HG03045 (cell line): Measurements from ENCODE around the gene CT45A1.
"Not testable (repeated sequence)": the region's sequence is repeated elsewhere in the genome, so short reads cannot be mapped to it uniquely, and the experiment has no call there.

Source experiments
- ATAC-seq: cut with Tn5 transposase; IDR thresholded peaks from one replicate; pipeline ENCODE4 v1.9.1; 2021; ENCODE audit warnings: mild to moderate bottlenecking, moderate library complexity; ENCODE audit not compliant: unreplicated experiment

CT45A1 gene

DNA sequence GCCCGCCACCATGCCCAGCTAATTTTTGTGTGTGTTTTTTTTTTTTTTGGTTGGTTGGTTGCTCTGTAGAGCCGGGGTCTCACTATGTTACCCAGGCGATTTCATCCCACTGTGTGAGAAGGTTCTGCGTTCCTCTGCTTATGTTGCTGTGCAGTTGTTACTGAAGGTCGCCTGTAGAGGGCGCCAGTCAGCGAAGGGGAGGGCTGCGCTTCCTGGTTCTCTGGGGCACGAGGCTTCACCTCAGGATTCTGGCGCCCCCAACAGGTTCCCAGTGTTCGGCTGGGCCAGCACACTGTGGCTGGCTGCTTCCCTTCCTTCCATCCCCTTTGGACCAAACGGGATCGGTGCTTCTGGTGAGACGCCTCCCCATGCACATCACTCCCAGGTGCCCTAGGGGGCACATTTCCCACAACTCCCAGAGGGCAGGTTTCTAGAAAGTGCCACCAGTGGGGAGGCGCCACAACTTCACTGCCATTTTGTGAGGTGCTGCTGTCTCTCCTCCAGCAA lies at the start of gene CT45A1:
Gene CT45A1 (plus strand): TSS at position 457 of the 507 bp plus-strand sequence. CDS start 5,302 bp downstream, outside the sequence.
- ATAC-seq, result not testable (repeated sequence)

DNA sequence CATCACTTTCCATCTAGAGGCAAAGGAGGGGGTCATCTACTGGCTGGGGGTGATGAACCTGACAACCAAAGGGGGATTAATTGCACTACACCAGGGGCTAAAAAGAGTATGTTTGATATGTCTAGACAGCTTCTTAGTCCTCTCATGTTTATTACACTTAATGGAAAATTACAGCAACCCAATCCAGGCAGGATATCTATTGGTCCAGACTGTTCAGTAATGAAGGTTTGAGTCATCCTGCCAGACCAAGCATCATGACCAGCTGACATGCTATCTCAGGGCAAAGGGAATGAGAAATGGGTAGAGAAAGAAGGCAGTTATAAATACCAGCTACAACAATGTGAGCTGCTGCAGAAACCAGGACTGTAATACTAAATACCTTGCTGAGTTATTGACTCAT lies 40.5 kb upstream of the CT45A1 start:
- ATAC-seq, result not testable (repeated sequence)

DNA sequence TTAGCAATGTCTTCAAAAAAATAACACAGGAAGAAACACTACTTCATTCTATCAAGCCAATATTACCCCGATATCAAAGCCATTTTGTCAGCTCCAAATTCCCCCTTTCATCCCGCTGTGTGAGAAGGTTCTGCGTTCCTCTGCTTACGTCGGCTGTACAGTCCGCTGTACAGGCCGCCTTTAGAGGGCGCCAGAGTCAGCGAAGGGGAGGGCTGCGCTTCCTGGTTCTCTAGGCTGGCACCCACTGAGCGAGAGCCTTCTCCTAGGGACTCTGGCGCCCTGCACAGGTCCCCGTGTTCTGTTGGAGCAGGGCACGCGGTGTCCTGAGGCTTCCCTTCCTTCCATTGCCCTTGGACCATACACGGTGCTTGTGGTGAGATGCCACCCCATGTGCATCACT lies 25.3 kb upstream of the CT45A1 start:
- no peak for ATAC-seq

DNA sequence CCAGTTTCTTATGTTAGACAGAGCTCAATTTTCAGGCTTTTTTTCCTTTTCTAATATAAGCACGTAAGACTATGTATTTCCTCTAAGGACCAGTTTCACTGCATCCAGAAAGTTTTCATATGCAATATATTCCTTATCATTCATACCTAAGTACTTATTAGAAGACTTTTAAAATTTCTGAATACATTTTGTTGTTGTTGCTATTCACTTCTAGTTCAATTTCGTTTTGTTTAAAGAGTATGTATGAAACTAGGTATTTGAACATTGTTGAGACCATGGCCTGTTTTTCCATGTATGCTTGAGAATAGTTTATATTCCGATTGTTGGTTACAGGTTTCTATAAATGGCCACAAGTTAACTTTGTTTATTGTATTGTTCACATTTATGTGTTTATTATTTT lies 18.0 kb upstream of the CT45A1 start:
- ATAC-seq, result no peak

DNA sequence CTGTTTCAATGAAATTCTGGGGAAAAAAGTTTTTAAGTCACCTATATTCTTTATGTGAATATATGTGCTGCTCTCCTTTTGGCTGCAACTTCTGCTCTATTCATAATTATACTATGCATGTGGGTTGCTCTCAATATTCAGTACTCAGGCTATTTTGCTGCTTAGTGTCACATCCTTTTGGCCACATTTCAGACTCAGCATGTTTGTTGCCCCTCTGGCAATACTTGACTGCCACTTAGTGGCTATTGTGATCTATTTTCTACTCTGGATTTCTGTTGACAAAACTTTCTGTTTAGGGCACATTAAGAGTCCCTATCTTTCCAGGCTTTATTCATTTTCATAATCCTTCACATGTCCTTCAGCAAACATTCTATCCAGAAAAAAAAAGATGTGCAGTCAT lies 15.8 kb upstream of the CT45A1 start:
- no peak for ATAC-seq

DNA sequence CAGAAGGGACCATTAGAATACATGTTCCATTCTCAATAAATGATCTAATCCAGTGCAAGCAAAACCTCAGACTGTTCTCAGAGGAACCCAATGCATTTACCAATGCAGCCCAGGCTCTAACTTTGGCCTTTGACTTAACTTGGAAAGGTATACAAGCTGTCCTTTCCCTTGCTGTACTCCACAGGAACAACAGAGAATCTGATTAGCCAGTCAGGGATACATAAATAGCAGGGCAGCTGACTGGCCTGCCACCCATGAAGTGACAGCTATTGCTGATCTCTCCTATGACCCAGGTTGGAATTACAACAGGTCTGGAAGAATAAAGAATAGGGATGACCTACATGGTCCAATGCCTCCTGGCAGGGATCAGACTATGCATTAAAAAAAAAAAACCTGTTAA lies 14.5 kb upstream of the CT45A1 start:
- no peak for ATAC-seq

- no peak for ATAC-seq
Measured at GRCh38 chrX:135707880-135708279, 5.6 kb upstream of the CT45A1 start.

GRCh38 chrX:135713795-135714194 lies 356 bp downstream of the CT45A1 start:
- no peak for ATAC-seq

DNA sequence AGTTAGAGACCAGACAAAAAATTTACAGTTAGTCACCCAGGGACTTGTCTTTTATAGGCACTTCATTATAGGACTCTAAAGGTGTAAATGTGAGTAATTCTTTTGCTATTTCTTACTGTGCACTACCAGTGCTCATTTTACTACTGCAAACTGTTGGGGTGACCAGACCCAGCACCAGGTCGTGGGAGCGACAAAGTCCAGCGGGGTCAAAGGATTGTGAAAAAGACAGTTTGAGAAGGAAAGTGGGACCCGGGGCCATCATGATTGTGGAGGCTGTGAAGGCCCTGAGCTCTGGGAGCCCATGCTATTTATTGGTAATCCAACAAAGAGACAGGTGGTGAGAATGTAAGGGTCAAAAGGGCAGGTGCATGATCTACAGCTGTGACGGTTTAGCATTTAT lies 21.2 kb downstream of the CT45A1 start:
- ATAC-seq, result not testable (repeated sequence)

DNA sequence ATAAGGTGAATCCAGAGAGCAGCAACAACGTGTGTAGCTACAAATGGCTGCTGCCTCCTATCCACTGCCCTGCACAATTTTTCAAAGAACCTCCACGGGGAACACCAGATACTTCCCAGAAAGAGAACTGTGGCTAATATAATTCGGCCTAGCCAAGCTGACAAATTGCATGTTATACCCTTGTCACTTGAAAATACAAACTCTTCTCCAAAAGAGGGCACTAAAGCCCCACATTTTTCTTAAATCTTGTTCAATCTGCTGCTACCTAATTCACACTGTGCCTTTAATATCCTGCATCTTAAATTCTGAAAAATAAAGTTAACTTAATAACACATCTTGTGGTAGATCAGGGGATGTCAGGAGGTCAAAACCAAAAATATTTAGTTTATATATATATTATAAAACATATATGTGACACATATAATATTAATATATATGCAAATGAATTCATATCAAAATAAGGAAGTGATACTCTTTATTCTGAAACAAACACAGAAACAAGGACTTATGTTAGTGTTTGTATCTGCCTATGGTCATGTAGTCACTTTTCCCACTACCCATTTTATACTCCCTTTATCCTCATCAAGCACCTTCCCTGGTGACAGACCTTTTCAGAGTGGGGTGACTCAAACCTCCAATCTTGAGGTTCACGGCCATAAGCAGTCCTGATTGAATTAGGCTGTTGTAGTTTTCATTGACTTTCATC lies 24.1 kb downstream of the CT45A1 start:
- no peak for ATAC-seq

DNA sequence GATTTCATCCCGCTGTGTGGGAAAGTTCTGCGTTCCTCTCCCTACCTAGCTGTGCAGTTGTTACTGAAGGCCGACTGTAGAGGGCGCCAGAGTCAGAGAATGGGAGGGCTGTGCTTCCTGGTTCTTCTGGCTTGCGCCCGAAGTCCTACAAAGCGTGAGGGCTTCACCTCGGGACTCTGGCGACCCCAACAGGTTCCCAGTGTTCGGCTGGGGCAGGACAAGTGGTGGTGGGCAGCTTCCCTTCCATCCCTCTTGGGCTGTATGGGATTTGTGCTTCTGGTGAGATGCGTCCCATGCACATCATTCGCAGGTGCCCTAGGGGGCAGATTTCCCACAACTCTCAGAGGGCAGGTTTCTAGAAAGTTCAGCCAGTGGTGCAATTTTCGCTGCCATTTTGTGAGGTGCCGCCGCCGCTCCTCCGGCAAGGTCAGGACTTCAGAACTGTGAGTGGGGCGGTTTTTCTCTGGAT lies 27.3 kb downstream of the CT45A1 start:
- ATAC-seq, result no peak

- ATAC-seq, result no peak
Measured at GRCh38 chrX:135741192-135741715, 27.8 kb downstream of the CT45A1 start.

- not testable (repeated sequence) for ATAC-seq
Measured at GRCh38 chrX:135744739-135745138, 31.3 kb downstream of the CT45A1 start.

DNA sequence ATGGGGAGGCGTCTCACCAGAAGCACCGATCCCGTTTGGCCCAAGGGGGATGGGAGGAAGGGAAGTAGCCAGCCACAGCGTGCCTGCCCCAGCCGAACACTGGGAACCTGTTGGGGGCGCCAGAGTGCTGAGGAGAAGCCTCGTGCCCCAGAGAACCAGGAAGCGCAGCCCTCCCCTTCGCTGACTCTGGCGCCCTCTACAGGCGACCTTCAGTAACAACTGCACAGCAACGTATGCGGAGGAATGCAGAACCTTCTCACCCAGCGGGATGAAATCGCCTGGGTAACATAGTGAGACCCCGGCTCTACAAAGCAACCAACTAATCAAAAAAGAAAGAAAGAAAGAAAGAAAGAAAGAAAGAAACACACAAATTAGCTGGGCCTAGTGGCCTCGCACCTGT lies 54.7 kb downstream of the CT45A1 start, which contains the start of gene CT45A3:
Gene CT45A3 (minus strand): TSS at position 101 of the 400 bp plus-strand sequence. CDS start 3,747 bp downstream, outside the sequence.
- ATAC-seq, result not testable (repeated sequence)
